Smooth muscle cell (in vitro differentiated cells): ENCODE measurements around the gene HABP2. TPM values are rescaled to one million over a fixed set of nuclear protein-coding genes. Genes with fewer than 3 reads are reported as not detected.

ENCODE experiments used
- DNase-seq: peaks from one replicate; lab custom pipeline; 2025; ENCODE audit not compliant: unreplicated experiment; lab: John Stamatoyannopoulos, UW
- H2AFZ ChIP-seq: fragments of 200-600 bp; sonication (generic); 2 replicates; pipeline ENCODE4 v1.6.0; 2016; ENCODE audit warnings: antibody characterized with exemption, low read depth, mild to moderate bottlenecking
- H3F3A ChIP-seq: fragments of 200-600 bp; sonication (generic); 2 replicates; pipeline ENCODE4 v1.6.0; 2017; ENCODE audit warnings: antibody characterized with exemption, low read depth
- H3K27ac ChIP-seq: fragments of 200-600 bp; sonication (generic); 2 replicates; pipeline ENCODE4 v1.5.1; 2016; ENCODE audit warnings: low read depth, mild to moderate bottlenecking
- H3K27me3 ChIP-seq: fragments of 200-600 bp; sonication (generic); 2 replicates; pipeline ENCODE4 v1.6.1; 2016; ENCODE audit warnings: low read depth, mild to moderate bottlenecking
- H3K36me3 ChIP-seq: fragments of 200-600 bp; sonication (generic); 2 replicates; pipeline ENCODE4 v1.5.1; 2016; ENCODE audit warnings: low read depth
- H3K4me1 ChIP-seq: fragments of 200-600 bp; sonication (generic); 2 replicates; pipeline ENCODE4 v1.5.1; 2016; ENCODE audit warnings: low read depth
- H3K4me2 ChIP-seq: fragments of 200-600 bp; sonication (generic); 2 replicates; pipeline ENCODE4 v1.6.0; 2016; ENCODE audit warnings: mild to moderate bottlenecking
- H3K4me3 ChIP-seq: fragments of 200-600 bp; sonication (generic); 2 replicates; pipeline ENCODE4 v1.5.1; 2016; ENCODE audit warnings: mild to moderate bottlenecking
- H3K79me2 ChIP-seq: fragments of 200-600 bp; sonication (generic); 2 replicates; pipeline ENCODE4 v1.6.0; 2016; ENCODE audit warnings: low read depth, mild to moderate bottlenecking
- H3K9ac ChIP-seq: fragments of 200-600 bp; sonication (generic); 2 replicates; pipeline ENCODE4 v1.6.0; 2016; ENCODE audit warnings: low read depth
- H3K9me3 ChIP-seq: fragments of 200-600 bp; sonication (generic); replicated peaks from 2 replicates; pipeline ENCODE4 v1.5.1; 2016; ENCODE audit warnings: low read depth
- H4K20me1 ChIP-seq: fragments of 200-600 bp; sonication (generic); 2 replicates; pipeline ENCODE4 v1.6.0; 2016; ENCODE audit warnings: low read depth
- WGBS: methylation state at CpG from one replicate; pipeline ENCODE4 v1.1.7; 2016; ENCODE audit warnings: low lambda C conversion rate; 5-methylcytosine and 5-hydroxymethylcytosine counted together
- polyA plus RNA-seq: library from polyadenylated mRNA; unstranded; fragments of >200 nt; fragmentation: Nextera tagmentation; extraction: Ambion mirVana; gene quantifications from 2 replicates; pipeline ENCODE4 v1.2.1, GENCODE V29; 2016
- total RNA-seq: library from RNA; depleted of rRNA; stranded (reverse); fragments of >200 nt; gene quantifications from 2 replicates; pipeline ENCODE4 v1.2.3, GENCODE V29; 2014
- TF ChIP-seq, protein P1 (sequence below): fragments of 200-600 bp; sonication (generic); IDR thresholded peaks from 2 replicates; pipeline ENCODE4 v1.5.1; 2017; ENCODE audit warnings: borderline replicate concordance, mild to moderate bottlenecking, antibody characterized with exemption; ENCODE audit not compliant: insufficient read depth, poor library complexity, severe bottlenecking

The HABP2 gene
- total and polyA plus RNA-seq, 2 experiments from 2014 or later: 0.05 TPM; not detected in 1

DNA sequence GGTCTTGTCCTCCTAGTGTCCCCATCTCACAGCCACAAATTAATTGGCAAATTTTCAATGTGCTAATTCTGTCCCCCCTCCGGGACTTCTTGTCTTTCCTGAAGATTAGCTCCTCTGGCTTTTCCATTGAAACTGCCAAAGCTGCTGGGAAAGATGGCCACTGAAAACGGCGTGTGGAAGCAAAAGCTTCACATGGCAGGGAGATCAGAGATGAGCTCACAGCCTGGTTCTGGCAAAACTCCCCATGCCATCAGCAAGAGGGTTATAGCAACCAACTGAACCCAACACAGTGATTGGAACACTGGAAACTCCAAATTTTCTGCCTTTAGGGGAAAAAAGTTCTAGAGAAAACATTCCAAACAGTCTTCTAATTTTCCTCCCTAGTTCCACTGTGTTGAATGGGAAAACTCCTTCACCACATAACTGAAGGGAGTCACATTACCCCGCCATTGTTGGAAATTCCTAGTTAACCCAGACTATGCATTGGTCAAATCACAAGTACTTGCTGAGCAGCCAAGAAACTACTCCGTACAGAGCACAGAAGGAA is 74.0 kb downstream of the HABP2 start:
- Histone ChIP-seq H3K79me2 (no peaks in the 10 kb centered on the region), H4K20me1 (no peaks in the 10 kb centered on the region), H2AFZ (no peak overlapping the region), H3F3A (no peaks in the 10 kb centered on the region), H3K36me3 (no peaks in the 10 kb centered on the region), H3K4me2 (no peak overlapping the region), H3K4me1 (peaks cover 14% of the 10 kb centered on the region), H3K27ac (no peak overlapping the region), H3K9ac (no peak overlapping the region), H3K9me3 (no peaks in the 10 kb centered on the region), H3K27me3 (peaks cover 38% of the 10 kb centered on the region), H3K4me3 (no peak overlapping the region)
- TF ChIP-seq, protein P1, sequence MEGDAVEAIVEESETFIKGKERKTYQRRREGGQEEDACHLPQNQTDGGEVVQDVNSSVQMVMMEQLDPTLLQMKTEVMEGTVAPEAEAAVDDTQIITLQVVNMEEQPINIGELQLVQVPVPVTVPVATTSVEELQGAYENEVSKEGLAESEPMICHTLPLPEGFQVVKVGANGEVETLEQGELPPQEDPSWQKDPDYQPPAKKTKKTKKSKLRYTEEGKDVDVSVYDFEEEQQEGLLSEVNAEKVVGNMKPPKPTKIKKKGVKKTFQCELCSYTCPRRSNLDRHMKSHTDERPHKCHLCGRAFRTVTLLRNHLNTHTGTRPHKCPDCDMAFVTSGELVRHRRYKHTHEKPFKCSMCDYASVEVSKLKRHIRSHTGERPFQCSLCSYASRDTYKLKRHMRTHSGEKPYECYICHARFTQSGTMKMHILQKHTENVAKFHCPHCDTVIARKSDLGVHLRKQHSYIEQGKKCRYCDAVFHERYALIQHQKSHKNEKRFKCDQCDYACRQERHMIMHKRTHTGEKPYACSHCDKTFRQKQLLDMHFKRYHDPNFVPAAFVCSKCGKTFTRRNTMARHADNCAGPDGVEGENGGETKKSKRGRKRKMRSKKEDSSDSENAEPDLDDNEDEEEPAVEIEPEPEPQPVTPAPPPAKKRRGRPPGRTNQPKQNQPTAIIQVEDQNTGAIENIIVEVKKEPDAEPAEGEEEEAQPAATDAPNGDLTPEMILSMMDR: no peak
- no peak for DNase-seq
- WGBS: 91% methylated on average over 5 of the region's 5 CpGs

DNA sequence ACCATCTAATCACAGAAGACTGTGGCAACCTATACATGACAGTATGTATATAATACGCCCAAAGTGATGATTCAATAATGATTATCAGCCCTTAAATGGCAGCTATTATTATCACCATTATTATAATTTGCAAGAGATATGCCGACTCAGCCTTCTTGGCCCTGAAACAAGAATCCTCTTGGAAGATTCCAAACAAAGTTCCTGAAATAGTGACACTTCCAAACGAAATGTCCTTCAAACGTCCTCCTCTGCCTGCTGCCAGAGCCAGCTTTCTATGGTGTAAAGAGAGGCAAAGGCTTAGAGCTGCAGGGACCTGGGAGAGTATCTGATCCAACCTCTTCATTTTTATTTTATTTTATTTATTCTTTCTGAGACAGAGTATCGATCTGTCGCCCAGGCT is 75.0 kb downstream of the HABP2 start:
- H3K4me3 ChIP-seq: no peak overlapping the region
- TF ChIP-seq, protein P1: no peak
- H3K9me3 ChIP-seq: no peaks in the 10 kb centered on the region
- H3K27me3 ChIP-seq: peaks cover 28% of the 10 kb centered on the region
- H3K36me3 ChIP-seq: no peaks in the 10 kb centered on the region
- H3K9ac ChIP-seq: no peak overlapping the region
- no peak overlapping the region for H2AFZ ChIP-seq
- no peaks in the 10 kb centered on the region for H3F3A ChIP-seq
- no peaks in the 10 kb centered on the region for H3K79me2 ChIP-seq
- WGBS: 89% methylated on average over 6 of the region's 6 CpGs
- no peaks in the 10 kb centered on the region for H4K20me1 ChIP-seq
- DNase-seq: no peak
- peaks cover 19% of the 10 kb centered on the region for H3K4me1 ChIP-seq
- H3K27ac ChIP-seq: no peak overlapping the region
- H3K4me2 ChIP-seq: no peak overlapping the region

DNA sequence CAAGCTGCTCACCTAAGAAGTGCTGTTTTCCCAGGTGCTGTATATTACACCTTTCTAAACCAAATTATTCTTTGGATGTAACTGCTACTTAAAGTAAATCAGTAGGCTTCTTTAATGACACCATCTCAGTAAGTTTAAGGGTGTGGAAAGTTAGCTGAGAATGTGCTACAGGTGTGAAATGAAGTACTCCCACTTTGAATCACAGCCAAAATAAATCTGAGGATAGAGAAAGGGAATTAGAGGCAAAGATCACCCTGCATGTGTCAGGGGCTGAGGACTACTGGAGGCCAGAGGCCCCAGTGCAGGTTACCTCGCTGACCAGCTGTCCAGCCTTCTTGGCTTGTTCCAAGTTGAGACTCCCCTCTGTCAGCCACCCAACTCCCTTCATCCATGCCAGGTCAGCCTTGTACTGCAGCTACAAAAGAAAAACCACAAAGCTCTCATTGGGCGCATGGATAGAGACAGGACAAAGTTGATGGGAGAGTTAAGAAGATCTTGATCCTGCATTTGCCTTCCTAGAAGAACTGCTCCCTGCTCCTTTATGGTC is 75.8 kb downstream of the HABP2 start:
- Histone ChIP-seq H4K20me1 (no peaks in the 10 kb centered on the region), H3K27ac (no peak overlapping the region), H3K4me2 (no peak overlapping the region), H3K79me2 (no peaks in the 10 kb centered on the region), H3K4me1 (peaks cover 19% of the 10 kb centered on the region), H3K36me3 (no peaks in the 10 kb centered on the region), H2AFZ (no peak overlapping the region), H3K4me3 (no peak overlapping the region), H3K9ac (no peak overlapping the region), H3K27me3 (peaks cover 20% of the 10 kb centered on the region), H3F3A (no peaks in the 10 kb centered on the region), H3K9me3 (no peaks in the 10 kb centered on the region)
- TF ChIP-seq, protein P1: no peak
- 90% methylated on average over 2 of the region's 2 CpGs for WGBS
- DNase-seq: no peak
